ENCODE measurements around the gene C10orf95.
A peak's percentile ranks its signal among the peaks of the same experiment; 100 is the strongest.

C10orf95 gene

GRCh38 chr10:102467318-102467717, 16.0 kb upstream of the C10orf95 start:
- H3K4me3 ChIP-seq (ENCODE audit: insufficient read depth, low read depth, low read length, poor library complexity, severe bottlenecking), result no peak overlapping the region
- no peaks in the 10 kb centered on the region for H3K4me1 ChIP-seq (ENCODE audit: control insufficient read depth, insufficient read depth, low read length, poor library complexity, severe bottlenecking)
- H3K36me3 ChIP-seq (ENCODE audit: control insufficient read depth, insufficient read depth, low read length), result no peaks in the 10 kb centered on the region
- DNase-seq, result no peak
- no peak overlapping the region for H3K27ac ChIP-seq (ENCODE audit: insufficient read depth, low read length, poor library complexity, severe bottlenecking)
- no peaks in the 10 kb centered on the region for H3K9me3 ChIP-seq (ENCODE audit: control insufficient read depth, low read length)
- H3K27me3 ChIP-seq (replicated peaks; ENCODE audit: control insufficient read depth, insufficient read depth, low read length, poor library complexity, severe bottlenecking), result no peaks in the 10 kb centered on the region

GRCh38 chr10:102465466-102465865, 14.1 kb upstream of the C10orf95 start:
- DNase-seq, result no peak
- no peak overlapping the region for H3K4me3 ChIP-seq (ENCODE audit: insufficient read depth, low read depth, low read length, poor library complexity, severe bottlenecking)
- H3K27ac ChIP-seq (ENCODE audit: insufficient read depth, low read length, poor library complexity, severe bottlenecking), result no peak overlapping the region
- H3K27me3 ChIP-seq (replicated peaks; ENCODE audit: control insufficient read depth, insufficient read depth, low read length, poor library complexity, severe bottlenecking), result no peaks in the 10 kb centered on the region
- no peaks in the 10 kb centered on the region for H3K9me3 ChIP-seq (ENCODE audit: control insufficient read depth, low read length)
- no peaks in the 10 kb centered on the region for H3K36me3 ChIP-seq (ENCODE audit: control insufficient read depth, insufficient read depth, low read length)
- H3K4me1 ChIP-seq (ENCODE audit: control insufficient read depth, insufficient read depth, low read length, poor library complexity, severe bottlenecking), result peaks cover 12% of the 10 kb centered on the region

GRCh38 chr10:102463983-102464382, 12.6 kb upstream of the C10orf95 start:
- Histone ChIP-seq H3K36me3 (ENCODE audit: control insufficient read depth, insufficient read depth, low read length) (no peaks in the 10 kb centered on the region), H3K4me3 (ENCODE audit: insufficient read depth, low read depth, low read length, poor library complexity, severe bottlenecking) (no peak overlapping the region), H3K4me1 (ENCODE audit: control insufficient read depth, insufficient read depth, low read length, poor library complexity, severe bottlenecking) (peaks cover 12% of the 10 kb centered on the region), H3K27me3 (replicated peaks; ENCODE audit: control insufficient read depth, insufficient read depth, low read length, poor library complexity, severe bottlenecking) (no peaks in the 10 kb centered on the region), H3K9me3 (ENCODE audit: control insufficient read depth, low read length) (no peaks in the 10 kb centered on the region), H3K27ac (ENCODE audit: insufficient read depth, low read length, poor library complexity, severe bottlenecking) (no peak overlapping the region)
- no peak for DNase-seq

GRCh38 chr10:102462512-102463054, 11.2 kb upstream of the C10orf95 start:
- no peaks in the 10 kb centered on the region for H3K36me3 ChIP-seq (ENCODE audit: control insufficient read depth, insufficient read depth, low read length)
- H3K27me3 ChIP-seq (replicated peaks; ENCODE audit: control insufficient read depth, insufficient read depth, low read length, poor library complexity, severe bottlenecking), result no peaks in the 10 kb centered on the region
- H3K4me1 ChIP-seq (ENCODE audit: control insufficient read depth, insufficient read depth, low read length, poor library complexity, severe bottlenecking), result peaks cover 12% of the 10 kb centered on the region
- DNase-seq, result no peak
- H3K9me3 ChIP-seq (ENCODE audit: control insufficient read depth, low read length), result no peaks in the 10 kb centered on the region
- no peak overlapping the region for H3K27ac ChIP-seq (ENCODE audit: insufficient read depth, low read length, poor library complexity, severe bottlenecking)
- no peak overlapping the region for H3K4me3 ChIP-seq (ENCODE audit: insufficient read depth, low read depth, low read length, poor library complexity, severe bottlenecking)

GRCh38 chr10:102461187-102462054, 10.1 kb upstream of the C10orf95 start:
- peak; percentile 84 to 91 (median 86) for DNase-seq
- H3K27ac ChIP-seq (ENCODE audit: insufficient read depth, low read length, poor library complexity, severe bottlenecking), result peak overlapping the region; percentile 67

GRCh38 chr10:102460836-102461186, 9.5 kb upstream of the C10orf95 start:
- Histone ChIP-seq H3K4me1 (ENCODE audit: control insufficient read depth, insufficient read depth, low read length, poor library complexity, severe bottlenecking) (peaks cover 12% of the 10 kb centered on the region), H3K27me3 (replicated peaks; ENCODE audit: control insufficient read depth, insufficient read depth, low read length, poor library complexity, severe bottlenecking) (no peaks in the 10 kb centered on the region), H3K27ac (ENCODE audit: insufficient read depth, low read length, poor library complexity, severe bottlenecking) (peak overlapping the region; percentile 67), H3K4me3 (ENCODE audit: insufficient read depth, low read depth, low read length, poor library complexity, severe bottlenecking) (peak overlapping the region; percentile 63), H3K36me3 (ENCODE audit: control insufficient read depth, insufficient read depth, low read length) (peaks cover 2% of the 10 kb centered on the region), H3K9me3 (ENCODE audit: control insufficient read depth, low read length) (no peaks in the 10 kb centered on the region)
- no peak for DNase-seq

More at GRCh38 chr10:102461187-102462054, 10.1 kb upstream of the C10orf95 start:
- Histone ChIP-seq H3K27me3 (replicated peaks; ENCODE audit: control insufficient read depth, insufficient read depth, low read length, poor library complexity, severe bottlenecking) (no peaks in the 10 kb centered on the region), H3K4me1 (ENCODE audit: control insufficient read depth, insufficient read depth, low read length, poor library complexity, severe bottlenecking) (peaks cover 12% of the 10 kb centered on the region), H3K9me3 (ENCODE audit: control insufficient read depth, low read length) (no peaks in the 10 kb centered on the region), H3K36me3 (ENCODE audit: control insufficient read depth, insufficient read depth, low read length) (no peaks in the 10 kb centered on the region), H3K4me3 (ENCODE audit: insufficient read depth, low read depth, low read length, poor library complexity, severe bottlenecking) (peak overlapping the region; percentile 63)

GRCh38 chr10:102458656-102459055, 7.3 kb upstream of the C10orf95 start:
- peaks cover 4% of the 10 kb centered on the region for H3K36me3 ChIP-seq (ENCODE audit: control insufficient read depth, insufficient read depth, low read length)
- no peaks in the 10 kb centered on the region for H3K9me3 ChIP-seq (ENCODE audit: control insufficient read depth, low read length)
- H3K4me3 ChIP-seq (ENCODE audit: insufficient read depth, low read depth, low read length, poor library complexity, severe bottlenecking), result no peak overlapping the region
- no peak overlapping the region for H3K27ac ChIP-seq (ENCODE audit: insufficient read depth, low read length, poor library complexity, severe bottlenecking)
- no peak for DNase-seq
- H3K4me1 ChIP-seq (ENCODE audit: control insufficient read depth, insufficient read depth, low read length, poor library complexity, severe bottlenecking), result peaks cover 12% of the 10 kb centered on the region
- H3K27me3 ChIP-seq (replicated peaks; ENCODE audit: control insufficient read depth, insufficient read depth, low read length, poor library complexity, severe bottlenecking), result no peaks in the 10 kb centered on the region

- Histone ChIP-seq H3K27me3 (replicated peaks; ENCODE audit: control insufficient read depth, insufficient read depth, low read length, poor library complexity, severe bottlenecking) (no peaks in the 10 kb centered on the region), H3K27ac (ENCODE audit: insufficient read depth, low read length, poor library complexity, severe bottlenecking) (no peak overlapping the region), H3K36me3 (ENCODE audit: control insufficient read depth, insufficient read depth, low read length) (peaks cover 9% of the 10 kb centered on the region), H3K9me3 (ENCODE audit: control insufficient read depth, low read length) (no peaks in the 10 kb centered on the region), H3K4me1 (ENCODE audit: control insufficient read depth, insufficient read depth, low read length, poor library complexity, severe bottlenecking) (peaks cover 13% of the 10 kb centered on the region), H3K4me3 (ENCODE audit: insufficient read depth, low read depth, low read length, poor library complexity, severe bottlenecking) (no peak overlapping the region)
- DNase-seq, result no peak
These were observed 6.3 kb upstream of the C10orf95 start for GRCh38 chr10:102457591-102458150.

GRCh38 chr10:102455893-102456471, 4.6 kb upstream of the C10orf95 start:
- no peak for DNase-seq
- Histone ChIP-seq H3K4me1 (ENCODE audit: control insufficient read depth, insufficient read depth, low read length, poor library complexity, severe bottlenecking) (peaks cover 15% of the 10 kb centered on the region), H3K9me3 (ENCODE audit: control insufficient read depth, low read length) (no peaks in the 10 kb centered on the region), H3K27me3 (replicated peaks; ENCODE audit: control insufficient read depth, insufficient read depth, low read length, poor library complexity, severe bottlenecking) (no peaks in the 10 kb centered on the region), H3K36me3 (ENCODE audit: control insufficient read depth, insufficient read depth, low read length) (peaks cover 12% of the 10 kb centered on the region), H3K27ac (ENCODE audit: insufficient read depth, low read length, poor library complexity, severe bottlenecking) (no peak overlapping the region), H3K4me3 (ENCODE audit: insufficient read depth, low read depth, low read length, poor library complexity, severe bottlenecking) (no peak overlapping the region)
